HL-60 (cell line): Measurements from ENCODE around the gene NEK11.
A peak's percentile ranks its signal among the peaks of the same experiment; 100 is the strongest.

ENCODE experiments used
- DNase-seq, 2 experiments: peaks; one replicate each; pipeline ENCODE4 v3.0.0-alpha.2; 2010 to 2020; ENCODE audit warnings: low read depth in 1 of 2, low spot score in 1 of 2
- H3K27ac ChIP-seq: fragments of 250-450 bp; sonication (Bioruptor Pico); replicated peaks from 2 replicates; pipeline ENCODE4 v1.5.1; 2020; ENCODE audit warnings: mild to moderate bottlenecking, moderate library complexity
- H3K27me3 ChIP-seq: fragments of 250-450 bp; sonication (Bioruptor Pico); 2 replicates; pipeline ENCODE4 v1.5.1; 2021; ENCODE audit warnings: mild to moderate bottlenecking, moderate library complexity; ENCODE audit not compliant: insufficient read depth, poor library complexity, severe bottlenecking
- H3K4me3 ChIP-seq: replicated peaks from 2 replicates; pipeline ENCODE4 v1.5.1; 2011; ENCODE audit warnings: mild to moderate bottlenecking, control low read depth, low read length; ENCODE audit not compliant: insufficient read depth
- GABPA ChIP-seq: IDR thresholded peaks from 2 replicates; pipeline ENCODE4 v1.6.1; 2012; ENCODE audit warnings: low read depth
- POLR2AphosphoS5 ChIP-seq: IDR thresholded peaks from 2 replicates; pipeline ENCODE4 v1.6.1; 2012; ENCODE audit warnings: low read depth
- SPI1 ChIP-seq: IDR thresholded peaks from 2 replicates; pipeline ENCODE4 v1.6.1; 2012; ENCODE audit warnings: low read depth, mild to moderate bottlenecking, borderline replicate concordance
- TF ChIP-seq, protein P1 (sequence below): IDR thresholded peaks from one replicate; pipeline ENCODE4 v1.5.1; 2011; ENCODE audit warnings: low read length, control low read depth, inconsistent platforms; ENCODE audit not compliant: insufficient read depth
- TF ChIP-seq, protein P2 (sequence below): IDR thresholded peaks from 2 replicates; pipeline ENCODE4 v1.6.1; 2012; ENCODE audit warnings: low read depth; ENCODE audit not compliant: insufficient replicate concordance

The NEK11 gene

DNA sequence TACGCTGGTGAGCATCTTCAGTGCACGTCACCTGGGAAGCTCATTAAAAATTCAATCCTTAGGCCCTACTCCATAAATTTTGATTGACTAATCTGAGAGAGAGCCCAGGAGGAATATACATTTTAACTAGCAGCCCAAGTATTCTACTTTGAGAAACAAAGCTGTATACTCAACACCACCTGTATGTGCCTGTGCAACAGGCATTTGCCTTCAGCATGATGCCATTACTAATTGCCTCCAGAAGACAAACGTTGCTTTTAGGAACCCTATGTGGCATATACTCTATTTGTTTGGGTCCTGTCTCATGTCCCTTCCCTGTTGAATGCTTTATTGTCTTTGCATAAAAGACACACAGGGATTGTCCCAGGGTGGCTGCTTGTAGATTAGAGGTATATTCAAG lies 7.7 kb upstream of the NEK11 start:
- Histone ChIP-seq H3K4me3 (no peak overlapping the region), H3K27me3 (no peaks in the 10 kb centered on the region), H3K27ac (no peak overlapping the region)
- no peak for TF ChIP-seq GABPA
- no peak for TF ChIP-seq SPI1
- TF ChIP-seq POLR2AphosphoS5 = no peak
- TF ChIP-seq, protein P1, sequence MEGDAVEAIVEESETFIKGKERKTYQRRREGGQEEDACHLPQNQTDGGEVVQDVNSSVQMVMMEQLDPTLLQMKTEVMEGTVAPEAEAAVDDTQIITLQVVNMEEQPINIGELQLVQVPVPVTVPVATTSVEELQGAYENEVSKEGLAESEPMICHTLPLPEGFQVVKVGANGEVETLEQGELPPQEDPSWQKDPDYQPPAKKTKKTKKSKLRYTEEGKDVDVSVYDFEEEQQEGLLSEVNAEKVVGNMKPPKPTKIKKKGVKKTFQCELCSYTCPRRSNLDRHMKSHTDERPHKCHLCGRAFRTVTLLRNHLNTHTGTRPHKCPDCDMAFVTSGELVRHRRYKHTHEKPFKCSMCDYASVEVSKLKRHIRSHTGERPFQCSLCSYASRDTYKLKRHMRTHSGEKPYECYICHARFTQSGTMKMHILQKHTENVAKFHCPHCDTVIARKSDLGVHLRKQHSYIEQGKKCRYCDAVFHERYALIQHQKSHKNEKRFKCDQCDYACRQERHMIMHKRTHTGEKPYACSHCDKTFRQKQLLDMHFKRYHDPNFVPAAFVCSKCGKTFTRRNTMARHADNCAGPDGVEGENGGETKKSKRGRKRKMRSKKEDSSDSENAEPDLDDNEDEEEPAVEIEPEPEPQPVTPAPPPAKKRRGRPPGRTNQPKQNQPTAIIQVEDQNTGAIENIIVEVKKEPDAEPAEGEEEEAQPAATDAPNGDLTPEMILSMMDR = no peak
- TF ChIP-seq, protein P2, sequence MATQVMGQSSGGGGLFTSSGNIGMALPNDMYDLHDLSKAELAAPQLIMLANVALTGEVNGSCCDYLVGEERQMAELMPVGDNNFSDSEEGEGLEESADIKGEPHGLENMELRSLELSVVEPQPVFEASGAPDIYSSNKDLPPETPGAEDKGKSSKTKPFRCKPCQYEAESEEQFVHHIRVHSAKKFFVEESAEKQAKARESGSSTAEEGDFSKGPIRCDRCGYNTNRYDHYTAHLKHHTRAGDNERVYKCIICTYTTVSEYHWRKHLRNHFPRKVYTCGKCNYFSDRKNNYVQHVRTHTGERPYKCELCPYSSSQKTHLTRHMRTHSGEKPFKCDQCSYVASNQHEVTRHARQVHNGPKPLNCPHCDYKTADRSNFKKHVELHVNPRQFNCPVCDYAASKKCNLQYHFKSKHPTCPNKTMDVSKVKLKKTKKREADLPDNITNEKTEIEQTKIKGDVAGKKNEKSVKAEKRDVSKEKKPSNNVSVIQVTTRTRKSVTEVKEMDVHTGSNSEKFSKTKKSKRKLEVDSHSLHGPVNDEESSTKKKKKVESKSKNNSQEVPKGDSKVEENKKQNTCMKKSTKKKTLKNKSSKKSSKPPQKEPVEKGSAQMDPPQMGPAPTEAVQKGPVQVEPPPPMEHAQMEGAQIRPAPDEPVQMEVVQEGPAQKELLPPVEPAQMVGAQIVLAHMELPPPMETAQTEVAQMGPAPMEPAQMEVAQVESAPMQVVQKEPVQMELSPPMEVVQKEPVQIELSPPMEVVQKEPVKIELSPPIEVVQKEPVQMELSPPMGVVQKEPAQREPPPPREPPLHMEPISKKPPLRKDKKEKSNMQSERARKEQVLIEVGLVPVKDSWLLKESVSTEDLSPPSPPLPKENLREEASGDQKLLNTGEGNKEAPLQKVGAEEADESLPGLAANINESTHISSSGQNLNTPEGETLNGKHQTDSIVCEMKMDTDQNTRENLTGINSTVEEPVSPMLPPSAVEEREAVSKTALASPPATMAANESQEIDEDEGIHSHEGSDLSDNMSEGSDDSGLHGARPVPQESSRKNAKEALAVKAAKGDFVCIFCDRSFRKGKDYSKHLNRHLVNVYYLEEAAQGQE = no peak
- DNase-seq = no peak

DNA sequence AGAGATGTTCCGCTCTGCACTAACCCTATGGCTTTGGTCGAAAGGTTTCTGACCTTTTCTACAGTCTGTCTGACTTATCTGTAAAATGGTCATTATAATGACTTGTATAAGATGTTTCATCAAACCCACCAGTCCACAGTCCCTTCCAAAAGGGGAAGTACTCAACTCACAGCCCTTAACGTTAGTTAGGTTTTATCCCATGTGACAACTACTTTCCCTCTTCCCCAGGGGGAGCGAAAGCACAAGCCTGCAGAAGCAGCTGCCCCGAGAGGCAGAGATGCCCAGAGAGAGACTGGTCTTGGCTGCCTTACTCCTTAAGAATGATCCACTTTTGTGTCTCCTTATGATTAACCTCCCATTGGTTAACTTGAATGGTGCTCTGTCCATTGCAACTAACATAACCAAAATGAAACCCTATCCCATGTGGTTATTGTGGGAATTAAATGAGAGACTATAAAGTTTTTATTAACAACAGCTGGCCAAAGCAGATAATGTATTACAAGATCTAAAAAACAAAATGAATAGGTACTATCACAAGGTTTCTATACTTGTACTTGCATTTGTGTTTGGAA lies 6.5 kb upstream of the NEK11 start:
- TF ChIP-seq SPI1 = peak; percentile 73; the same call in 1 of the 2 replicates
- TF ChIP-seq, protein P1 = no peak
- TF ChIP-seq, protein P2 = no peak
- 0 out of 2 replicates have a peak, but pooled peaks have one; percentile 21 for TF ChIP-seq POLR2AphosphoS5
- peak overlapping the region; percentile 41 for H3K27ac ChIP-seq
- H3K4me3 ChIP-seq = no peak overlapping the region
- DNase-seq = peak; percentile 29 to 83
- H3K27me3 ChIP-seq = no peaks in the 10 kb centered on the region

DNA sequence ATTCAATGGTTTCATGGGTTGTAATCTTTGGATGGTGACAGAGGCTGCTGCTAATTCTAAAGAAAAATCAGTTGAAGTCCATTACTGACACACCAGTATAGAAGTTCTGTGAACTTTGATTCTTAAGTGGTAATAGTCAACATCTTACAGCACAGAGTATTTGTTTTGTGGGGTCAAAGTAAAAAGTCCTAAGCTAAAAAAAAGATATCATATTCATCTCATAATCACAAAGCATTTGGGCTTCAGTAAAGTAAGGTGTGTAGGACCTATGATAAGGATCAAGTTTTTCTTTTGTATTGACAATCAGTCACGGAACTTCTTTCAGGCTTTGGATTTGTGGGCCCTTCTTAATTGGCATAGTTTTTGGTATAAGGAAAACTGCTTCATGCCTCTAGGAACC lies 1.1 kb upstream of the NEK11 start:
- Histone ChIP-seq H3K4me3 (no peak overlapping the region), H3K27ac (no peak overlapping the region; the same call in 1 of the 2 replicates), H3K27me3 (no peaks in the 10 kb centered on the region)
- no peak for DNase-seq
- TF ChIP-seq SPI1 (no peak), GABPA (no peak), POLR2AphosphoS5 (no peak)
- TF ChIP-seq, protein P2 = no peak
- TF ChIP-seq, protein P1 = no peak
